ENCODE data around the gene TRIM37. TPM values are rescaled to one million over a fixed set of nuclear protein-coding genes. Genes with fewer than 3 reads are reported as not detected.
A peak's percentile ranks its signal among the peaks of the same experiment; 100 is the strongest.

The TRIM37 gene
- total RNA-seq, 2 donors from 2014 or later, result 22.4 to 34.4 TPM

DNA sequence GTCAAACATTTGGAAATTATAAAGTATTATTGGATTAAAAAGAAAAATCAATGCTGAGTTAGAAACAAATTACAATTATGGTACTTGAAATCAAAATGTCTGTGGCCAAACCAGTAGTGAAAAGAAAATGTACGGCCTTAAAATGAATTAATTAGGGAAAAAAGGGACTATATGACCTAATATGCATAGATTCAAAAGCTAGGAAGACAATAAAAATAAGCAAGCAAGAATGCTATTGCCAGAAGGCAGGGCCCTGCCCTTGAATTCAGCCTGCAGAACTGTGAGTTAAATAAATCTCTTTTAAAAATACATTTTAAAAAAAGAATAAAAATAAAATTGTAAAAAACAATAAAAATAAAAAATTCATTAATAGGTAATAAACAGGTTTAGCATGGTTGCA, 88.7 kb downstream of the TRIM37 start:
- no peak overlapping the region for H3K27ac Mint-ChIP-seq
- H3K36me3 Mint-ChIP-seq, result peaks cover 4 to 7% of the 10 kb centered on the region in 2 donors
- ATAC-seq (no peak), DNase-seq (ENCODE audit: low spot score in 2 of 2) (no peak)
- no peaks in the 10 kb centered on the region for H3K9me3 Mint-ChIP-seq

DNA sequence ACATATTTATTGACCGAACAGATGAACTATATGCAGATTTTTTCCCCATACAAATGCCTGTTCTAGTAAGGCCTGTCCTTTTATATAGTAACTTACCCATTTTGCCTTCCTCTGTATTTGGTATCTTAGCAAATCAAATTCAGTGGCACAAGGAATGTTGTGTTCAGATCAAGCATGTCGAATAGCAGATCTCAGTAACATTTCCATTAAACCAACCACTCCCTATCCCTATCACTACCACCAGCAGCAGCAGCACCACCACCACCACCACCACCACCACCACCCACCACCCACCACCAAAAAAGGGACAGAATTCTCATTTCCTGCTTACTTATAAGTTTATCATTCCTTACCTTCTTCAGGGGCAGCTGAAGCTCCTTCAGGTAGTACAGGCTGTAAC, 94.7 kb downstream of the TRIM37 start:
- Mint-ChIP-seq H3K36me3 (no peaks in the 10 kb centered on the region), H3K27ac (no peak overlapping the region), H3K9me3 (no peaks in the 10 kb centered on the region)
- DNase-seq (ENCODE audit: low spot score in 2 of 2), result no peak
- no peak for ATAC-seq

DNA sequence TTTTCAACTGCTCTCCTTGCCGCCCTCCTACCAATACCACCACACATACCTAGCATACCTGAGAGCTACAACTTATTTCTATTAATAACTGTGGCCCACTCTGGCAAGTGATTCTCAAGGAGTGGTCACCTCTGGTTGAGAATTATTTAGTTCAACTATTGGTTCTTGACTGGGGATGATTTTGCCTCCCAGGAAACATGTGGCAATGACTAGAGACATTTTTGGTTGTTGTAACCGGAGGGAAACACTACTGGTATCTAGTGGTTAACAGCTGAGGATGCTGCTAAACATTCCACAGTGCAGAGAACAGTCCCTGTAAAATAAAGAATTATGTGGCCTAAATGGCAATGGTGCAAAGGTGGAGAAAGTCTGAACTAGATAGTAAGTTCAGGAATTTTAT, 96.7 kb downstream of the TRIM37 start:
- no peaks in the 10 kb centered on the region for H3K36me3 Mint-ChIP-seq
- ATAC-seq, result no peak
- H3K27ac Mint-ChIP-seq, result no peak overlapping the region
- no peaks in the 10 kb centered on the region for H3K9me3 Mint-ChIP-seq
- no peak for DNase-seq (ENCODE audit: low spot score in 2 of 2)

DNA sequence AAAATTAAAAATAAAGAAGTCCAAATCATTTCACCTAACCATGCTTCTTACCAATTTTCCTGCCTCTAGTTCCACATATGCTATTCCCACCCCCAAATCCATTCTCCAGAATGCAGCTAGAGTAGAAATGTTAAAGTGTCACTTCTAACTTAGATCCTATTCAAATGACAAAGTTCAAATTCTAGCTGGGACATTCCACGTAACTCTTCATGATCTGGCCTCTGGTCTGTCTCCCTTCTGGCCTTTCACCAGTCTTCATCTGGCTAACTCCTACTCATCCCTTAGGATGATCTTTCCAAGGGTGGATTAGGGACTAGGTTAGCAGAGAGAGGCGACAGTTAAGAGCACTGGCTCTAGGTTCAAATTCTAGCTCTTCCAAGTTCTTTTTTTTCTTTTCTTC, 97.9 kb downstream of the TRIM37 start:
- Mint-ChIP-seq H3K9me3 (no peaks in the 10 kb centered on the region), H3K36me3 (no peaks in the 10 kb centered on the region), H3K27ac (no peak overlapping the region)
- DNase-seq (ENCODE audit: low spot score in 2 of 2) (no peak), ATAC-seq (no peak)

DNA sequence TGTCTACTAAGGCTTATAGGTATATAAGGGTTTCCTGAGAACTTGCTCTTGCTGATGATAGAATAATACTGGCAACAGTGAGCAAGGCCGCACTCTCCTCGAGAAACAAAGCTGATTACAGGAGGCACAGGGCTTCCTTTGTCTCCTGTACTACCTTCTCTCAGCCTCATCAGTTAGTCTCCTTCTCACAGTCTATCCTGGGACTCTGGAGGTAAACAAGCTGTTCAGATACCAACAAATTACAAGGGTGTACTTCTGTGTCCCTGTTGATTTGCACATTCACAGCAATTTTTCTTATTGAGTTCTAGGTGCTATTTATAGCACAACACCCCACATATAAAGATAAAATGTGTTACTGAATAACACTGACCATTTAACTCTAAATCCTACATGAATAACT, 98.7 kb downstream of the TRIM37 start:
- H3K9me3 Mint-ChIP-seq, result no peaks in the 10 kb centered on the region
- H3K27ac Mint-ChIP-seq, result peak overlapping the region in 1 of 2 donors; percentile 14
- no peak for DNase-seq (ENCODE audit: low spot score in 2 of 2)
- no peaks in the 10 kb centered on the region for H3K36me3 Mint-ChIP-seq
- ATAC-seq, result no peak

DNA sequence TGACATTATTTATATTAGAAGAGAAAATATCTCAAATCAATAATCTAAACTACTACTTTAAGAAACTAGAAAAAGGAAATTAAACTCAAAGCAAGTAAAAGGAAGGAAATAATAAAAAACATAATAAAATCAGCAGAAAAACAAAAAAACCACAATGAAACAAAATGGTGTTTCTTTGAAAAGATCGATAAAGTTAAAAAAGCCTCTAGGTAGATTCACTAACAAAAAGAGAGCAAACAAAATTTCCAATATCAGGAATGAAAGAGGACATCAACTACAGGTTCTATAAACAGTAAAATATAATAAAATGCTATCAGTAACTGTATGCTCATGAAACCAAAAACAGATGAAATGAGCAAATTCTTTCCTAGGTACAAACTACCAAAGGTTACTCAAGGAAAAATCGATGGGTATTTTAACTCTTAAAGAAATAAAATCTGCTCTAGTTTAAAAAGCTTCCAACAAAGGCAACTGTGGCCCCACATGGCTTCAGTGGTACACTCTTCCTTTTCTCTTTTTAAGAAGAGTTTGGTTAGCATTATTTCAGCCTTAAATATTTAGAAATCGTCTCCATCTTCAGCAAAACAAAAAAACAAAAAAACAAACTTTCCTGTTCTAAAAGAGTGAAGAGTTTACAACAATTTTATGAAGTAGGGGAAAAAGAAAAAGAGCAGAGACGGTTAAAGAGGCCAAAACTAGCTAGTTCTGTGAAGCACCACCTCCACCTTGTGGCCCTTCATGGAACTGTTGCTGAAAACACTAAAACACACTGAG, 102.2 kb downstream of the TRIM37 start:
- DNase-seq (ENCODE audit: low spot score in 2 of 2) (peak in 1 of 2 donors; percentile 66), ATAC-seq (peak in 1 of 2 donors; percentile 31)
- H3K9me3 Mint-ChIP-seq, result no peaks in the 10 kb centered on the region
- H3K27ac Mint-ChIP-seq, result peak overlapping the region; percentile 7 to 77
- H3K36me3 Mint-ChIP-seq, result peaks cover 0 to 13% of the 10 kb centered on the region in 2 donors

DNA sequence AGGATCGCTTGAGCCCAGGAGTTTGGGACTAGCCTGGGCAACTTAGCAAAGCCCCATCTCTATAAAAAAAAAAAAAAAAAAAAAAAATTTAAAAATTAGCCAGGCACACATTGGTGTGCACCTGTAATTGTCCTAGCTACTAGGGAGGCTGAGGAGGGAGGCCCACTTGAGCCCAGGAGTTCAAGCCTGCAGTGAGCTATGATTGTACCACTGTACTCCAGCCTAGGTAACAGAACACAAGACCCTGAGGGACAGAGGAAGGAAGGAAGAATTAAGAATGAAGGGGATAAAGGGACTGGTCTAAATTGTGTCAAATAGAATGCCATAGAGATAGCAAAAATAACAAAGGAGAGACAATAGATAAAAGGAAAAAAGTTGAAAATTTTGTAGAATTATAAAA, 102.8 kb downstream of the TRIM37 start:
- Mint-ChIP-seq H3K27ac (peak overlapping the region; percentile 32 to 77), H3K9me3 (no peaks in the 10 kb centered on the region)
- ATAC-seq, result no peak

DNA sequence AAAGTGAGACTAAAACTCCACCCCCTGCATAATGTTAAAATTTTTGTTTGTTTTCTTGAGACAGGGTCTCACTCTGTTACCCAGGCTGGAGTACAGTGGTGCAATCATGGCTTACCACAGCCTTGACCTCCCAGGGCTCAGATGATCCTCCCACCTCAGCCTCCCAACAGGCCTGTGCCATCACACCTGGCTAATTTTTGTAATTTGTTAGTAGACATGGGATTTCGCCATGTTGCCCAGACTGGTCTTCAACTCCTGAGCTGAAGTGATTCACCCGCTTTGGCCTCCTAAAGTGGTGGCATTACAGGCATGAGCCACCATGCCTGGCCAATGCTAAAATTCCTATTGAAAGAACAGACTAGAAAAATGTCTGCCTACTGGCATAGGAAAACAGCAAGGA, 103.8 kb downstream of the TRIM37 start:
- Mint-ChIP-seq H3K9me3 (no peaks in the 10 kb centered on the region), H3K36me3 (peaks cover 0 to 25% of the 10 kb centered on the region in 2 donors), H3K27ac (peak overlapping the region; percentile 30 to 77)
- DNase-seq (ENCODE audit: low spot score in 2 of 2) (no peak), ATAC-seq (no peak)

More for the DNA sequence above, 102.8 kb downstream of the TRIM37 start:
- peaks cover 0 to 20% of the 10 kb centered on the region in 2 donors for H3K36me3 Mint-ChIP-seq
- no peak for DNase-seq (ENCODE audit: low spot score in 2 of 2)

DNA sequence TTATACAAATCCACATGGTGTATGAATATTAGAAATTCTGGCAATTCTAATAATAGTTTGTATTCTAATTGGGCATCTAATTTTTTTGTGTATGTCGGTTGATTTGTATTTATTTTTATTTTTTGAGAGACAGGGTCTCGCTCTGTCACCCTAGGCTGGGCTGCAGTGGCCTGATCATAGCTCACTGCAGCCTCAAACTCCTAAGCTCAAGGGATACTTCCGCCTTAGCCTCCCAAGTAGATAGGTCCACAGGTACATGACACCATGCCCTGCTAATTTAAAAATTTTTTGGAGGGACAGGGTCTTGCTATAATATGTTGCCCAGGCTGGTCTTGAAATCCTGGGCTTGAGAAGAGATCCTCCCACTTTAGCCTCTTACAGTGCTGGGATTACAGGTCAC, 104.6 kb downstream of the TRIM37 start:
- H3K27ac Mint-ChIP-seq, result peak overlapping the region in 1 of 2 donors; percentile 72
- no peak for ATAC-seq

DNA sequence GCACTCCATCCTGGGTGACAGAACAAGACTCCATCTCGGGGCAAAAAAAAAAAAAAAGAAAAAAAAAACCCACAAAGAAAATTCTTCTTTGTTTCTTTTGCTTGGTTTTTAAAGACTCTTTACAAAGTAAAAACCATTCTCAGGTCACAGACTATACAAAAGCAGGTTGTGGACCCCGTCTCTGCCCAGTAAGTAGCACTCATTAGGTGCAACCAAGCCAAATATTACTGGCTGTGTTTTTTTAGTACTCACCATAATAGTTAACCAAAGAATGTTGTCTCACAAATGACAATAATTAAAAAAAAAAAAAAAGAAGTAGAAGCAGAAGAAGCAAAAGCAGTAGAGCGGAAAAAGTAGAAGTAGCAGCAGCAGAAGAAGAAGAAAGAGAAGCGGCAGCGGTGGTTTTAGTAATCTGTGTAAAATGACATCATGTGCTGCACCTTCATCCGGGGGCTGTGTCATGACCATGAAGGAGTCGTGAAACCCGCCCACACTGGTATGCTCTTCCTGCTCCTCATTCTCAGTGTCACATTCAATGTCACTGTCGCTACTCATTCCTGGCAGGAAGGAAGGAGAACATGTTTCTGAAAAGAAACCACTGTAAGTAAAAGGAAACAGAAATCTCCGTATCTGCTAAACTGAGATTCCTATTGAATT, 105.4 kb downstream of the TRIM37 start:
- H3K27ac Mint-ChIP-seq, result peak overlapping the region; percentile 72 to 96
- ATAC-seq, result peak; percentile 100

More for the DNA sequence above, 104.6 kb downstream of the TRIM37 start:
- Mint-ChIP-seq H3K9me3 (no peaks in the 10 kb centered on the region), H3K36me3 (peaks cover 6 to 25% of the 10 kb centered on the region in 2 donors)
- no peak for DNase-seq (ENCODE audit: low spot score in 2 of 2)

DNA sequence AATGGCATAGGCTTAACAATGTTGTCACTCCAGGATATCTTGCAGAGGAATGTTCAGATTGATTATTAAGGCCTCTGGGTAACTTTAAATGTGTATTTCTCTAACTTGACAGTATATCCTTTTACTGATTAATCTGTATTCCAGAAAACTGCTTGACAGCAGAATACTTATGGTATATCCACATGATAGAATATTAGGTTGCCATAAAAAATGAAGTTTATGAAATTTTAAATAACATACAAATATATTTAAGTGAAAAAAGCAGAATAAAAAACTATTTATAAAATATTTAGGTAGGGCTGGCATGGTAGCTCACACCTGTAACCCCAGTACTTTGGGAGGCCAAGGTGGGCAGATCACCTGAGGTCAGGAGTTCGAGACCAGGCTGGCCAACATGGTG, 106.7 kb downstream of the TRIM37 start:
- H3K27ac Mint-ChIP-seq, result peak overlapping the region in 1 of 2 donors; percentile 72
- peaks cover 6 to 25% of the 10 kb centered on the region in 2 donors for H3K36me3 Mint-ChIP-seq
- ATAC-seq (no peak), DNase-seq (ENCODE audit: low spot score in 2 of 2) (no peak)
- no peaks in the 10 kb centered on the region for H3K9me3 Mint-ChIP-seq

More for the DNA sequence above, 105.4 kb downstream of the TRIM37 start:
- Mint-ChIP-seq H3K36me3 (peaks cover 6 to 25% of the 10 kb centered on the region in 2 donors), H3K9me3 (no peaks in the 10 kb centered on the region)
- peak; percentile 72 to 81 for DNase-seq (ENCODE audit: low spot score in 2 of 2)

DNA sequence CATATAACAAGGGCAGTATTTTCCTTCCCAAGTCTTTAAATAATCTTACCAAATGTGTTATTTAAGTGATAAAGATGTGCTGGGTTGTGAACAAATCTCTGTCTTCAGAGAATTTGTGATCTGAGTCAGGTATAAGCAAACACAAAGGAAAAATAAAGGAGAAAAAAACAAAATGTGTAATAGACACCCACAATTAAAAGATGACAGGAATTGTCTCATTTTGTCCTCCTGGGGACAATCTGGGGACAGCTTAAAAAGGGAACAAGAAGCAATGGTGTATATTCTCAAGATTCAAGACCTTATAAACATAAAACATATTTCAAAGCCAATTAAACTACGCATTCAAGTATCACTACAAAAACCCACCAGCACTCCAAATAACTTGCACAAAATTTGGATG, 107.2 kb downstream of the TRIM37 start:
- ATAC-seq (no peak), DNase-seq (ENCODE audit: low spot score in 2 of 2) (no peak)
- Mint-ChIP-seq H3K27ac (no peak overlapping the region), H3K9me3 (no peaks in the 10 kb centered on the region), H3K36me3 (peaks cover 6 to 25% of the 10 kb centered on the region in 2 donors)

DNA sequence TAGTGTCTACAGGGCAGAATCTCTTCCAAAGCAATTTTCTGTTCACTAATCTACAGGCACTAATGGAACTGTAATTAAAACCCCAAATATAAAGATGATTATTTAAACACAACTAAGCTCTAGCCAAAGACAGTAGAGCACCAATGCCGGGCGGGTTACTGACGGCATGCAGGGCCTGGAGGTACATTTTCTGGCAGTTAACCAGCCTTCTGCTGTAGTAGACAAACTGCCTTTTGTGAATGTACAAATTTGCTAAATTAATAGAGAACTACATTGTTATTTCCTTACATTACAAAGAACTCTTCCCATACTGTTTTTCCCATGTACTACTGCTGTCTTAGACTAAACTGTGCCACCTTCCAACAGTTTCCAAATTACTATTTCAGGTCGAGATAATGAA, 107.8 kb downstream of the TRIM37 start:
- Mint-ChIP-seq H3K27ac (no peak overlapping the region), H3K36me3 (peaks cover 6 to 25% of the 10 kb centered on the region in 2 donors), H3K9me3 (no peaks in the 10 kb centered on the region)
- no peak for ATAC-seq
- DNase-seq (ENCODE audit: low spot score in 2 of 2), result no peak

DNA sequence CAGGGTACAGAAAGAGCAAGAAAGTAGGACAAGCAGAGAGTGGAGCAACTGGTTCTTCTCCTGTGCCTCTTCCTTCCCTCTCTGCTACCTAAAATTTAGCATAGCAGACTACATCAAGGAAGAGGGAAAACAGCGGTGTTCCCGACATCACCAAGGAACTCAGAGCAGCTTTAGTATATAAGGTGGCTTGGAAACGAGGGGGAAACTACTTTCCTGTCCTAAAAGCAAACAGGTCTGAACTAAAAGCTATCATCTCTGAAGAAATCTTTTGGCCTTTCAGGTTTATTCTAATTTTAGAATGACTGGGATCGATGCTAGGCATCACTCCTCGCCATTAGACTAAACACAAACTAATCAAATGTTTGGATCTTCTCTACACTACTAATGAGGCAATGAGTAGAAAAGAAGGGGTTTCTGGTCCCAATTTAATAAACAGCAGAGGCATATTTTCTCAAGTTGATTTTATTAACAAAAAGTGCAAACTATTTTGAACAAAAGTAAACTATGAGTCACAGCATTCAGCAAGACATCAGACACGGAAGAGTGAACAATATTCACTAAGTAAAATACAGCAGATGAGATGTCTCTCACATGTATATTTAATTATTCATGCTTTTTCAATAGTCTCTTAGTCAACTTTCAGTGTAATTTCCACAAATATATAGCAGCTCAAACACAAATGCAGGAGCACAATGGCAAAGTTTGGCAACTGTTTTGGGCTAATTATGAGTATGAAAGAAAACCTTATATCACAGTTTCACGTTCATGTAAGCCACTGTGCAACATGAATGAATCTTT, 108.7 kb downstream of the TRIM37 start:
- H3K36me3 Mint-ChIP-seq, result peaks cover 11 to 25% of the 10 kb centered on the region in 2 donors
- no peak for ATAC-seq
- H3K9me3 Mint-ChIP-seq, result no peaks in the 10 kb centered on the region
- DNase-seq (ENCODE audit: low spot score in 2 of 2), result no peak
- H3K27ac Mint-ChIP-seq, result peak overlapping the region in 1 of 2 donors; percentile 78

DNA sequence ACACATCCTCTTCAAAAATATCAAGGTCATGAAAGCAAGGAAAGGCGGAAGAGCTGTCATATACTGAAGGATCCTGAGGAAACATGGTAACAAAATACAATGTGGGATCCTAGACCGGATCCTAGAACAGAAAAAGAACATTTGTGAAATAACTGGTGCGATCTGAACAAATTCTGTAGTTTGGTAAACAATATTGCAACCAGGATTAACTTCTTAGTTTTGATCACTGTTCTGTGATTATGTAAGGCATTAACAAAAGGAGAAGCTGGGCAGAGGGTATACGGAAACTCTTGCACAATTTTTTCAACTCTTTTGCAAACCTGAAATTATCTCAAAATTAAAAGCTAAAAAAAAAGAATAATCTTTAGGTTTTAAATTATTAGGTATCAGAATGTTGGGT, 109.7 kb downstream of the TRIM37 start:
- Mint-ChIP-seq H3K36me3 (peaks cover 11 to 25% of the 10 kb centered on the region in 2 donors), H3K27ac (peak overlapping the region in 1 of 2 donors; percentile 78), H3K9me3 (no peaks in the 10 kb centered on the region)
- ATAC-seq (no peak), DNase-seq (ENCODE audit: low spot score in 2 of 2) (no peak)

DNA sequence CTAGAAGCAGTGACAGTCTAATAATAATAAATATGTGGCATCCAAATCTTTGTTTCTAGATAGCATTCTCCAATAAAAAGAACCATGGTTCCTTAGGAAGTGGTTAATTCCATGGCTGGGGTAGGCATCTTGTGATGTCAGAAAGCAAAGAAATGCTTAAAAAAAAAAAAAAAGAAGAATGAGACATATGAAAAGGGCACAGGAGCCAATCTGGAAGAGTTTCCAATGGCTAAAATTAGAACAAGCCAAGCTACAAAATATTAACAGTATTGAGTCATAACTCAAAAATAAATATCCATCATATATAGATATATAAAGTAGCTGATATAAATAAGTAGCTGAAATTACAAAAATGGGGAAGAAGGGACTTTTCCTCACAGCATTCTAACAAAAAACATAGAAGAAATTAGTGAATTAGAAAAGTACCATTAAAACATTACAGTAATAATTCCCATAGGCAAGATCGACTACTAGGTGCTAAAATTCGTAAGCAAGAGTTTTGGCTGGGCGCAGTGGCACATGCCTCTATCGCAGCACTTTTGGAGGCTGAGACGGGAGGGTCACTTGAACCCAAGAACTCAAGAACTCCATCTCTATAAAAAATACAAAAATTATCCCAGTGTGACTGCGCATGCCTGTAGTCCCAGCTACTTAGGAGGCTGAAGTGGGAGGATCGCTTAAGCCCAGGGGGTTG, 111.3 kb downstream of the TRIM37 start:
- Mint-ChIP-seq H3K36me3 (peaks cover 11 to 16% of the 10 kb centered on the region in 2 donors), H3K27ac (no peak overlapping the region), H3K9me3 (no peaks in the 10 kb centered on the region)
- ATAC-seq (no peak), DNase-seq (ENCODE audit: low spot score in 2 of 2) (no peak)
